Esophagus squamous epithelium (tissue), 4 donors: ENCODE results near the gene UBE3C.

Experiments
- POLR2A ChIP-seq, 4 donors: fragments of 450-650 bp; IDR thresholded peaks; one replicate each; pipeline ENCODE4 v1.6.1; 2017; ENCODE audit warnings: antibody characterized with exemption in 4 of 4, mild to moderate bottlenecking in 4 of 4, moderate library complexity in 3 of 4
- TF ChIP-seq, protein P1 (sequence below), 6 experiments: fragments of 450-650 bp in 4 of 6; fragments of 200-600 bp in 2 of 6; sonication (generic) in 2 of 6; IDR thresholded peaks; one replicate each; pipeline ENCODE4 v1.5.1; 2016 to 2019; ENCODE audit warnings: antibody characterized with exemption in 6 of 6, mild to moderate bottlenecking in 4 of 6, moderate library complexity in 4 of 6

DNA sequence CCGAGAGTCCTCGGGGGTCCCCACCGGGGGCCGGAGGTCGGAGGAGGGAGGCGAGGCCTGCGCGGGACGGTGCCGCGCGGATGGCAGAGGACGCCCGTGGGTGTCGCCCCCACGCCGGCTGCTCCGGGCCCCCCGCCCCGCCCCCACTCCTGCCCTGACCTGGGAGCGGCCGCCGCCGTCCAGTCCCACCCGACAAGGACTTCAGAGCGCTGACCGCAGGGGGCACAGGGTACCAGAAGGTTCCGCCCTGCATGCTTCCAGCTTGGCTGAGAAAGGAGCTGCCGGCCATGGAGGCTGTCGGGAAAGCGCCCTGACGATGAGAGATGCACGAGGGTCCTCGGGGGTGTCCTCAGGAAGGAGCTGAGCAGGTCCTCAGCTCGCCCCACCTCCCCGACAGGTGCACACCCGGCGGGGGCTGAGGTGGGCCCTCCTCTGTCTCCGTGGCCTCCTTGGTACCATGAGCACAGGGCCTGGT, 141.1 kb downstream of the UBE3C start:
- TF ChIP-seq, protein P1, sequence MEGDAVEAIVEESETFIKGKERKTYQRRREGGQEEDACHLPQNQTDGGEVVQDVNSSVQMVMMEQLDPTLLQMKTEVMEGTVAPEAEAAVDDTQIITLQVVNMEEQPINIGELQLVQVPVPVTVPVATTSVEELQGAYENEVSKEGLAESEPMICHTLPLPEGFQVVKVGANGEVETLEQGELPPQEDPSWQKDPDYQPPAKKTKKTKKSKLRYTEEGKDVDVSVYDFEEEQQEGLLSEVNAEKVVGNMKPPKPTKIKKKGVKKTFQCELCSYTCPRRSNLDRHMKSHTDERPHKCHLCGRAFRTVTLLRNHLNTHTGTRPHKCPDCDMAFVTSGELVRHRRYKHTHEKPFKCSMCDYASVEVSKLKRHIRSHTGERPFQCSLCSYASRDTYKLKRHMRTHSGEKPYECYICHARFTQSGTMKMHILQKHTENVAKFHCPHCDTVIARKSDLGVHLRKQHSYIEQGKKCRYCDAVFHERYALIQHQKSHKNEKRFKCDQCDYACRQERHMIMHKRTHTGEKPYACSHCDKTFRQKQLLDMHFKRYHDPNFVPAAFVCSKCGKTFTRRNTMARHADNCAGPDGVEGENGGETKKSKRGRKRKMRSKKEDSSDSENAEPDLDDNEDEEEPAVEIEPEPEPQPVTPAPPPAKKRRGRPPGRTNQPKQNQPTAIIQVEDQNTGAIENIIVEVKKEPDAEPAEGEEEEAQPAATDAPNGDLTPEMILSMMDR (IDR thresholded peaks at IDR 0.05): no peak
- no peak for TF ChIP-seq POLR2A (IDR thresholded peaks at IDR 0.05)
